ENCODE measurements around the gene ARPC4.

Gene ARPC4

GRCh38 chr3:9765865-9766264, 27.0 kb upstream of the ARPC4 start:
- TF ChIP-seq ESRRG (CRISPR knock-in tag; IDR thresholded peaks at IDR 0.05) (no peak), CREB5 (CRISPR knock-in tag; IDR thresholded peaks at IDR 0.05; ENCODE audit: low read depth) (no peak), TSHZ2 (CRISPR knock-in tag; IDR thresholded peaks at IDR 0.05) (no peak), RARB (CRISPR knock-in tag; IDR thresholded peaks at IDR 0.05) (no peak), ZNF8 (CRISPR knock-in tag; IDR thresholded peaks at IDR 0.05) (no peak), ZNF565 (CRISPR knock-in tag; conservative IDR thresholded peaks at IDR 0.05; ENCODE audit: low read depth) (no peak), ZFP30 (CRISPR knock-in tag; IDR thresholded peaks at IDR 0.05) (no peak), ZNF70 (CRISPR knock-in tag; IDR thresholded peaks at IDR 0.05) (no peak), ZC3H10 (CRISPR knock-in tag; IDR thresholded peaks at IDR 0.05) (no peak), ISL1 (CRISPR knock-in tag; IDR thresholded peaks at IDR 0.05) (no peak), ARNTL (CRISPR knock-in tag; IDR thresholded peaks at IDR 0.05; ENCODE audit: borderline replicate concordance, low read depth) (no peak), PATZ1 (CRISPR knock-in tag; IDR thresholded peaks at IDR 0.05; ENCODE audit: borderline replicate concordance) (no peak), OSR1 (CRISPR knock-in tag; IDR thresholded peaks at IDR 0.05) (no peak), ZFP3 (CRISPR knock-in tag; IDR thresholded peaks at IDR 0.05) (no peak), TCF4 (CRISPR knock-in tag; IDR thresholded peaks at IDR 0.05; ENCODE audit: borderline replicate concordance) (no peak), CSRNP3 (CRISPR knock-in tag; IDR thresholded peaks at IDR 0.05) (no peak), SNAI2 (CRISPR knock-in tag; IDR thresholded peaks at IDR 0.05) (no peak), GLIS3 (CRISPR knock-in tag; IDR thresholded peaks at IDR 0.05) (no peak), POU6F1 (CRISPR knock-in tag; IDR thresholded peaks at IDR 0.05; ENCODE audit: borderline replicate concordance, low read depth) (no peak), BACH2 (CRISPR knock-in tag; IDR thresholded peaks at IDR 0.05; ENCODE audit: borderline replicate concordance) (no peak)
- ATAC-seq = no peak

GRCh38 chr3:9767418-9767817, 25.5 kb upstream of the ARPC4 start:
- ATAC-seq = no peak
- TF ChIP-seq ZNF8 (CRISPR knock-in tag; IDR thresholded peaks at IDR 0.05) (no peak), ARNTL (CRISPR knock-in tag; IDR thresholded peaks at IDR 0.05; ENCODE audit: borderline replicate concordance, low read depth) (no peak), PATZ1 (CRISPR knock-in tag; IDR thresholded peaks at IDR 0.05; ENCODE audit: borderline replicate concordance) (no peak), TOX (CRISPR knock-in tag; IDR thresholded peaks at IDR 0.05; ENCODE audit: borderline replicate concordance) (no peak), ZFP3 (CRISPR knock-in tag; IDR thresholded peaks at IDR 0.05) (no peak), ZFP30 (CRISPR knock-in tag; IDR thresholded peaks at IDR 0.05) (no peak), ISL1 (CRISPR knock-in tag; IDR thresholded peaks at IDR 0.05) (no peak), ZNF70 (CRISPR knock-in tag; IDR thresholded peaks at IDR 0.05) (no peak), TSHZ2 (CRISPR knock-in tag; IDR thresholded peaks at IDR 0.05) (no peak), BACH2 (CRISPR knock-in tag; IDR thresholded peaks at IDR 0.05; ENCODE audit: borderline replicate concordance) (no peak)
